ENCODE measurements around the gene STAB2.
"Not testable (repeated sequence)": the region's sequence is repeated elsewhere in the genome, so short reads cannot be mapped to it uniquely, and the experiment has no call there.

STAB2 gene

DNA sequence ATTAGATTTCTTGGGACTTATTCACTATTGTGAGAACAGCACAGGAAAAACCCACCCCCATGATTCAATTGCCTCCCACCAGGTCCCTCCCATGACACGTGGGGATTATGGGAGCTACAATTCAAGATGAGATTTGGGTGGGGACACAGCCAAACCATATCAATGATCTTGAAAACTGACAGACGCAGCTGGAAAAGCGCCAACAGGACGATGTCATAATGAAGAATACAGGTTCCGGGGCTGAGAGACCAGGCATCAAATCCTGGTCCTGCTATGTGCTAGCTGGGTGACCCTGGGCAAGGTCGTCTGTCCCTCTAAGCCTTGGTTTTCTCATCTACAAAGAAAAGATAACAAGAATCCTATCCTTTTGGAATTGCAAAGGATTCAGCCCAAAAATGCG is 222.6 kb downstream of the STAB2 start:
- DNase-seq (ENCODE audit: low spot score) = not testable (repeated sequence)

DNA sequence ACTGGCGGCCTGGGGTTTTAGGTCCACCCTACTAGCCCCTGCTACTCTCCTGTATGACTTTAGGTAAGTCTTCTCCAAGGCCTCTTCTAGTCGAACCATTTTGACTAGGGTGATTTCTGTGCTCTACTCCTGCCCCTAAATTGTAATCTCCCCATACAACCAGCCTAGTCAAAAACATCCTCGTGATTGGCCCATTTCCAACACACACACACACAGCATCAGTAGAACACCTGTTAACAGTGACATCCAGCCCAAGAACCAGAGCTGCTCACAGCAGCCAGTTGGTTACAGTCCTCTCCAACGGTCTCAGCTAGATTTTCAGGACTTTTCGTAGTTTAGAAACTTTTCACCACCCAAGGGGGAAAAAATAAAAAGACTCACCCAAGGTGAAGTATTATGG is 223.0 kb downstream of the STAB2 start:
- DNase-seq (ENCODE audit: low spot score) = no peak

DNA sequence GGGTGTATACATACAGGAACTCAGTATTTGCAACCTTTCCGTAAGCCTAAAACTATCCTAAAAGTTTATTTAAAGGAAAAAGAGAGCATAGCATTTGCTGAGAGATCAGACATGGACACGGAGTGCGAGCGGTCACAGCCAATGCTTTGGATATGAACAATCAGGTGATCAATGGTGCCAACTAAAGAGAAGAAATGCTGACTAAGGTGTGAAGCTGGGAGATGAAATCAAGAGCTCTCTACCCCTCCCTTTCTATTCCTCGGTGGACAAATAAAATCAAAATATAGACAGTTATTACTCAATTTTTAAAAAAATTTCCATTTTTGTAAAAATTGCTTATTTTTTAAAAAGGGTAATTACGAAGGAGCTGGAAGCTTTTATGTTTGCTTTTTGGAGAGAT is 224.7 kb downstream of the STAB2 start:
- no peak for DNase-seq (ENCODE audit: low spot score)

DNA sequence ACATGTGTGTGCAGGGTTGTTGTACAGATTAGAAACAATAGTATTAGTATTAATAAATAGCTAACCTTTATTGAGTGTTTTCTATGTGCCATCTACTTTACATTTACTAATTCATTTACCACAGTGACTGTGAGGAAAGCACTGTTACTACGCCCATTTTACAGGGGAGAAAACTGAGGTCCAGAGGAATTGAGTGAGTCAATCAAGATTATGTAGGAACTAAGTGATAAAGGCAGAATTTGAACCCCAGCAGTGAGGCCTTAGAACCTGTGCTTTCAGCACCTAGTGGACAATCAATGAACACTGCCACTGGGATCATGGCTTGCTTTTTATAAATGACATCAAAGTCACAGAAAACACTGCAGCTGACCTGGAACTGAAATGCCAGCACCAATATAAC is 225.7 kb downstream of the STAB2 start:
- no peak for DNase-seq (ENCODE audit: low spot score)

DNA sequence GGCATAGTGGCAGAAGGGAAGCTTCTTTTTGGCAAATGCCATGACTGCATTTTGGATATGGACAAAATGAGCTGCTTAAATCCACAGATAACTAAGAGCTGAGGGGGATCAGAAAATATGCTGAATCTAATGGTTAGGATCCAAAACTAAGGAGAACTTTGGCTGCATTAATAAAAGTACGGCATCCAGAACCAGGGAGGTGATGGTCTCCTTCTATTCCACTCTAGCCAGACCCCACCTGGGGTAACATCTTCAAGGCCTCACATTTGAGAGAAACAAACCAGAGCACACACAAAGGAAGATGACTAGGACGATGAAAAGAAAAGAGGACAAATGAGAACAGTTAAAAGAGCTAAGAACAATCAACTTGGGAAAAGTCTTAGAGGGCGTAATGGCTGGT is 226.4 kb downstream of the STAB2 start:
- DNase-seq (ENCODE audit: low spot score) = no peak

DNA sequence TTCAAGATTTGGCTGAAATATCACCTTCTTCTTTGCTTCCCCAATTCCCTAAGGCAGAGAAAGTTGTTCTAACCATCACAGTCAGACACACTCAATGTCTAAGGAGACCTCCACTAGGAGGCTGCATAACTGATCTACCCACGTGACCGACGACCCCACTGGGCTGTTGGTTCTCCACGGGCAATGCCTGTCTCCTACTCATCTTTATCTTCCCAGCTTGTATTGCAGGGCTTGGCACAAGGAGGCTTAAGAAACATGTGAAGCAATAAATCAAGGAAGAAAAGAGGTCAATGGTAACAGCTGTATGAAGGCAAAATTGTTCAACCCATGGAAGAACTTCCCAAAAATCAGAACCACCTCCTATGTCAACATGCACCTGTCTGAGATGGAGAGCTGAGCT is 226.9 kb downstream of the STAB2 start:
- DNase-seq (ENCODE audit: low spot score) = no peak

DNA sequence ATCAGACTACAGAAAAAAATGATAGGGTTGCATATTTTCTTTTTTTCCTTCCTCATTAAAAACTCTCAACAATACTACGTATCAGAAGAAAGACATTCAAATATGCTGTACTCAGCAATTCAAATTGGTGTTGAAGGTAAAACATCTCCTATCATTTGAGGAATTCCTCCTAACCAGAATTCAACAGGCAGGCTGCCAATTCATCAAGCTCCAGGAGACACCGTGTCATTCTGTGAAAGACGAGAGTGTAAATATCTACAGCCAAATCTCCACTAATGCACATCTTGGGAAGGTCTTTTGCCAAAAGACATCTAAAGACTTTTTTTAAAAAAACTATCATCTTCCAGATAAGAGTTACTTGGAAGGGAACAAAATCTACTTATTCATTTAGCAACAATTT is 227.4 kb downstream of the STAB2 start:
- no peak for DNase-seq (ENCODE audit: low spot score)

All from GM03348 (cell line).